GM12872 (cell line): ENCODE results near the gene SPTLC1.

Source experiments
- TF ChIP-seq, protein P1 (sequence below): IDR thresholded peaks from 3 replicates; pipeline ENCODE4 v1.5.1; 2011; ENCODE audit warnings: low read depth, mild to moderate bottlenecking, low read length, moderate library complexity; ENCODE audit not compliant: insufficient read depth

Gene SPTLC1, protein sequence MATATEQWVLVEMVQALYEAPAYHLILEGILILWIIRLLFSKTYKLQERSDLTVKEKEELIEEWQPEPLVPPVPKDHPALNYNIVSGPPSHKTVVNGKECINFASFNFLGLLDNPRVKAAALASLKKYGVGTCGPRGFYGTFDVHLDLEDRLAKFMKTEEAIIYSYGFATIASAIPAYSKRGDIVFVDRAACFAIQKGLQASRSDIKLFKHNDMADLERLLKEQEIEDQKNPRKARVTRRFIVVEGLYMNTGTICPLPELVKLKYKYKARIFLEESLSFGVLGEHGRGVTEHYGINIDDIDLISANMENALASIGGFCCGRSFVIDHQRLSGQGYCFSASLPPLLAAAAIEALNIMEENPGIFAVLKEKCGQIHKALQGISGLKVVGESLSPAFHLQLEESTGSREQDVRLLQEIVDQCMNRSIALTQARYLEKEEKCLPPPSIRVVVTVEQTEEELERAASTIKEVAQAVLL

DNA sequence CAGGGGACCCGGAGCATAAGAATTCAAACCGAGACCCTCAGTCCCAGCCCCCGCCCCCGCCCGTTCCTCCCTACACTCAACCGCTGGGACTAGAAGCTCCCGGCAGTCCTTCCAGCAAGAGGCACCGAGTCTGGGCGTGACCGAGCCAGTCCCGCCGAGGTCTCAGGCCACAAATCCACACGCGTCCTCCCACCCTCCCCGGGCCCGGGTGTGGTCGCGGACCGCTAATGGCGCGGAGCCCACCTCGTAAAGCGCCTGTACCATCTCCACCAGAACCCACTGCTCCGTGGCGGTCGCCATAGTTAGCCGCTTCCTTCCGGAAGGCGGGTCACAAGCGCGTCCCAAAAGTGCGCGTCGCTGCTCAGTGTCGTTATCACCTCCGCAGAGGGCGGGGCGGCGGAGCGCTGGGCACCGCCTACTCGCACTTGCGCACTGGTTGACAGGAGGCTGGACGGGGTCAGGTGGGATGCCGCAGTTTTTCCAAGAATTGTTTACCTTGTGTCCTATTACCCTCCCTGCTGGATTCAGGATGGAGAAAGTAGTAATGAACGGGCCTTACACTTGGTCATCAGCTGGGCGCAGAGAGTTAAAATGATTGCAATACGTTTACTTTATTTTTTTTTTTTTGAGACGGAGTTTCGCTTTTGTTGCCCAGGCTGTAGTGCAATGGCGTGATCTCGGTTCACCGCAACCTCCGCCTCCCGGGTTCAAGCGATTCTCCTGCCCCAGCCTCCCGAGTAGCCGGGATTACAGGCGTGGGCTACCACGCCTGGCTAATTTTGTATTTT, at the start of gene SPTLC1:
Gene SPTLC1 (minus strand): TSS at position 343 of the 788 bp plus-strand sequence. CDS start 43 bp downstream, at position 300.
- TF ChIP-seq, protein P1, sequence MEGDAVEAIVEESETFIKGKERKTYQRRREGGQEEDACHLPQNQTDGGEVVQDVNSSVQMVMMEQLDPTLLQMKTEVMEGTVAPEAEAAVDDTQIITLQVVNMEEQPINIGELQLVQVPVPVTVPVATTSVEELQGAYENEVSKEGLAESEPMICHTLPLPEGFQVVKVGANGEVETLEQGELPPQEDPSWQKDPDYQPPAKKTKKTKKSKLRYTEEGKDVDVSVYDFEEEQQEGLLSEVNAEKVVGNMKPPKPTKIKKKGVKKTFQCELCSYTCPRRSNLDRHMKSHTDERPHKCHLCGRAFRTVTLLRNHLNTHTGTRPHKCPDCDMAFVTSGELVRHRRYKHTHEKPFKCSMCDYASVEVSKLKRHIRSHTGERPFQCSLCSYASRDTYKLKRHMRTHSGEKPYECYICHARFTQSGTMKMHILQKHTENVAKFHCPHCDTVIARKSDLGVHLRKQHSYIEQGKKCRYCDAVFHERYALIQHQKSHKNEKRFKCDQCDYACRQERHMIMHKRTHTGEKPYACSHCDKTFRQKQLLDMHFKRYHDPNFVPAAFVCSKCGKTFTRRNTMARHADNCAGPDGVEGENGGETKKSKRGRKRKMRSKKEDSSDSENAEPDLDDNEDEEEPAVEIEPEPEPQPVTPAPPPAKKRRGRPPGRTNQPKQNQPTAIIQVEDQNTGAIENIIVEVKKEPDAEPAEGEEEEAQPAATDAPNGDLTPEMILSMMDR, result no peak

DNA sequence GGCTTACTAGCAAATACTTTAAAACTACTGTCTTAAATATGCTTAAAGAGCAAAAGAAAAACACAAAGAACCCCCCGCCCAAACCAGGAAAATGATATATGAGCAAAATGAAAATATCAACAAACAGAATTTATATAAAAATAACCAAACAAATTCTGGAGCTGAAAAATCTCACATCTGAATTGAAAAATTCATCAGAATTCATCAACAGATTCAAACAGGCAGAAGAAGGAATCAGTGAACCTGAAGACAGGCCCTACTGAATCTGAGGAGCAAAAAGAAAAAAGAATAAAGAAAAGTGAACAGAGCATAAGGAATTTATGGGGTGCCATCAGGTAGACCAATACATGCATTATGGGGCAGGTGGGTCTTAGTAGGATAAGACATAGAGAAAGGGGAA, 49.8 kb upstream of the SPTLC1 start:
- TF ChIP-seq, protein P1, result no peak

DNA sequence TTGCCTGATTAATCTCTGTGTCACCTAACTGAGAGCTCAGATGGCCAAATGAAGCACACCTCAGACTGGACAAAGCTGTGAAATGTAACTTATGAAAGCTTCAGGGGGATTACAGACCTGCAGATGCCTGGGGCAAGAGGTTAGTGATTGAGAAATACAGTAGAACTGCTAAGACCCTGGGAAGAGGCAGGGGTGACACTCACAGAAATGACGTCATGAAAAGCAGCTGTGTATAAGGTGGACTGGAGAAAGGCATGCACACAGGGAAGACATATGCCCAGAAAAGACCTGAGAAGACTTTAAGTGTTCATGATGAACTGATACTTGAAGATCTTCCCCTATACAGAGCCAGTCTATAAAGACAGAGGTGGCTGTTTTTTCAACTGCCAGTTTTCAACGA, 49.3 kb upstream of the SPTLC1 start:
- TF ChIP-seq, protein P1, result no peak

DNA sequence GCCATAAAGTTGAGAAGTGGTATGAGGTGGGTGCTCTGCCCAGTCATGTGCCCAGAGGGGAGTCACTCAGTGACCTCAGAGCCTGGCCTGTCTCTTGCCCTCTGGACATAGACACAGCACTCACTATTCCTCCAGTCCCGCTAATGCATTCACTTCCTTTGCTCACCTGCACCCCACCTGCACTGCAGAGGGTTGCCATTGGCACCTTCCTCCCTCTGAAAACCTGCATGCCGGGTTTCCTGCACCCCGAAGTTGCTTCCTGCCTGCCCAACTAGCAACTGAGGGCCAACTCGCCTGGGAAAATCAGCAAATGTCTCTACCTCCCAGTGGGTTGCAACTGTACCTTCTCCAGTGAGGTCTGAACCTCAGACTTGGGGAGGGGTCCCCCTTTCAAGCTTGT, 48.1 kb upstream of the SPTLC1 start:
- TF ChIP-seq, protein P1, result no peak

DNA sequence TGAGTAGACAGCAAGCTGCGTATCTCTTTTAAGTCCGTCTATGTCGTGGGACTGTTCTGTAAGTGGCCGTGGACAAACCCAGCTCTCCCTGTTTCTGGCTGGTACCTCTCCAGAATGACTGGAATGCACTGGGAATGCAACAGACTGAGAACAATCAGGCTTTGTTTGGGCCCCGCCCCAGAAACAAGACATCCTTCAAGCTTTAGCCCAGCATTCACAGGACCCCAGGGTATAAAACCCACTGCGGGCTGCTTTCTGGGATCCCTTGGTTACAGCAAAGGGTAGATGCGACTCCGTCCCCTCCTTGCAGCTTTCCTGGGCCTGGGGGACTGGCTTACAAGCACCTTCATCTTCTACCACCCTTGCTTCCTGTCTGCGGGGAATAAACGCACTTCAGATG, 45.6 kb upstream of the SPTLC1 start:
- TF ChIP-seq, protein P1, result no peak

DNA sequence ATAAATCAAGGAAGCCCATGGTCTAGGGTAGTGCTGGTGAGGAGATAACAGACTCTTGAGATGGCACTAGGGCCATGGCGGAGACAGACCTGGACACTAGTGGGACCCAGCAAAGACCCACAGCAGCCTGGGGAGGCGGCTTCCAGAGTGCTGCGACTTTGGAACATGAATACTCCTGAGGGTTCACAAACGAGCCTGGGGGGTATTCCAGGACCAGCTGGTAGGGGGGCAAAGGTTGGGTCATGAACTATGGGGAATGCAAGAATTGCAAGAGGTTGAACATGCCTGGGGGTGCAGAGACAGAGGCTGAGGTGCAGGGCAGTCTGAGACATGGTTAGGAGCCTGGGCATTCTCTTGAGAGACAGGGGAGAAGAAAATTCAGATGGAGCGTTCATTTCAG, 43.8 kb upstream of the SPTLC1 start:
- TF ChIP-seq, protein P1, result no peak

DNA sequence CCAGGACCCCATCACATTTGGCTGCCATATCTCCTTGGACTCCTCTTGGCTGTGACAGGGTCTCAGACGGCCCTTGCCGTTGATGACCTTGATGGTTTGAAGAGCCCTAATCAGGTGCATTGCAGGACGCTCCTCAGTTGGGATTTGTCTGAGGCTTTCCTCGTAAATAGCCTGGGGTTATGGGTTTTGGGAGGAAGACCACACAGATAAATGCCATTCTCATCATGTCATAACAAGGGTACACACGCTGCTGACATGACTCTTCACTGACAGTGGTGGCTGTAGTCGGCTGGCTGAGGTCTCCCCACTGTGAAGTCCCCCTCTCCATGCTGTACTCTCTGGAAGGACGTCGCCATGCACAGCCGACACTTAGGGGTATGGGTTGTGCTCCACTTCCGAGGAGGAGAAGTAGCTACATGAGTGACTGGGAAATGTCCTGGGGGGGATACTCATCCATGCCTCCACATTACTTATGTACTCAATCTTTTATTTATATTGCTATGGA, 42.9 kb upstream of the SPTLC1 start:
- TF ChIP-seq, protein P1, result no peak
